Spleen (tissue), 11 donors: ENCODE measurements around the gene ADD2. TPM values are rescaled to one million over a fixed set of nuclear protein-coding genes. Genes with fewer than 3 reads are reported as not detected.

ENCODE experiments used
- DNase-seq: peaks from one replicate; pipeline ENCODE4 v3.0.0-alpha.2; 2020
- H3K27ac ChIP-seq, 8 donors: fragments of 200-600 bp; sonication (generic) in 7 of 8; 1 replicate in 4 of 8; 2 replicates in 4 of 8; pipeline versions ENCODE4 v1.5.0 to v1.8.0; 2016 to 2021; ENCODE audit warnings: inconsistent platforms in 4 of 8, mild to moderate bottlenecking in 4 of 8, moderate library complexity in 1 of 8
- H3K27me3 ChIP-seq, 7 donors: fragments of 200-600 bp; sonication (generic) in 6 of 7; replicated peaks in 1 of 7; 1 replicate in 4 of 7; 2 replicates in 3 of 7; pipeline versions ENCODE4 v1.5.0 to v1.8.0; 2016 to 2021; ENCODE audit warnings: inconsistent platforms in 3 of 7, mild to moderate bottlenecking in 1 of 7
- H3K36me3 ChIP-seq, 6 donors: fragments of 200-600 bp; sonication (generic) in 5 of 6; 1 replicate in 4 of 6; 2 replicates in 2 of 6; pipeline versions ENCODE4 v1.5.0 to v1.8.0; 2016 to 2021; ENCODE audit warnings: inconsistent platforms in 2 of 6
- H3K4me1 ChIP-seq, 6 donors: fragments of 200-600 bp; sonication (generic) in 5 of 6; 1 replicate in 3 of 6; 2 replicates in 3 of 6; pipeline versions ENCODE4 v1.5.0 to v1.8.0; 2016 to 2021; ENCODE audit warnings: inconsistent platforms in 3 of 6
- H3K4me3 ChIP-seq, 8 donors: fragments of 200-600 bp; sonication (generic) in 7 of 8; 1 replicate in 4 of 8; 2 replicates in 4 of 8; pipeline versions ENCODE4 v1.5.0 to v1.8.0; 2016 to 2021; ENCODE audit warnings: inconsistent platforms in 4 of 8, mild to moderate bottlenecking in 4 of 8, moderate library complexity in 2 of 8
- H3K9me3 ChIP-seq, 8 donors: fragments of 200-600 bp; sonication (generic) in 7 of 8; 1 replicate in 4 of 8; 2 replicates in 4 of 8; pipeline versions ENCODE4 v1.5.0 to v1.8.0; 2016 to 2021; ENCODE audit warnings: inconsistent platforms in 4 of 8
- CTCF ChIP-seq, 11 experiments: fragments of 200-600 bp in 7 of 11; fragments of 450-650 bp in 4 of 11; sonication (generic) in 4 of 11; IDR thresholded peaks in 8 of 11; conservative IDR thresholded peaks in 3 of 11; 1 replicate in 7 of 11; 2 replicates in 4 of 11; pipeline versions ENCODE4 v1.4.0 to v1.8.0; 2016 to 2021; ENCODE audit warnings: antibody characterized with exemption in 11 of 11, inconsistent platforms in 4 of 11, mild to moderate bottlenecking in 1 of 11
- POLR2A ChIP-seq, 3 donors: fragments of 450-650 bp; IDR thresholded peaks; one replicate each; pipeline ENCODE4 v1.5.1; 2017; ENCODE audit warnings: antibody characterized with exemption in 3 of 3, mild to moderate bottlenecking in 1 of 3
- POLR2AphosphoS5 ChIP-seq, 3 donors: sonication (generic); formaldehyde crosslinking; IDR thresholded peaks; one replicate each; pipeline ENCODE4 v1.5.1; 2017; ENCODE audit warnings: antibody characterized with exemption in 3 of 3
- WGBS, 5 donors: extraction: QIAGEN DNeasy Blood & Tissue Kit in 3 of 5; methylation state at CpG; one replicate each; pipeline versions ENCODE4 v1.1.5 to v1.1.7; 2013 to 2018; 5-methylcytosine and 5-hydroxymethylcytosine counted together
- intact Hi-C: fragments of 100-400 bp; cut with DNase I; formaldehyde crosslinking; loops from one replicate; pipeline ENCODE4 v1.15.0; 2023; ENCODE audit warnings: low total_unique reads
- polyA plus RNA-seq, 3 donors: library from polyadenylated mRNA; stranded (reverse); fragments of 200-250 nt; gene quantifications; one replicate each; pipeline ENCODE4 v1.2.1, GENCODE V29; 2013
- total RNA-seq, 7 donors: library from RNA; depleted of rRNA in 3 of 7; stranded (reverse); fragments of >200 nt in 3 of 7; fragmentation: NEBNext Ultra II Directional in 4 of 7; extraction: Animal tissue kit (Norgen Biotek cat#: 25700) in 4 of 7; gene quantifications; one replicate each; pipeline versions ENCODE4 v1.1.0 to v1.2.1, GENCODE V29; 2016 to 2021
- donor health status: healthy with polysubstance abuse.
- donor health status: DM: no; HTN: no; CAD: no; lungs with moderate emphysema.
- donor health status: DM: no; HTN: no; CAD: no.
- donor health status: Bipolar disorder and iron deficiency.
- donor health status: healthy.
- donor health status: DM: no; HTN: no; CAD: no.
- donor health status: DM: yes; HTN: yes; CAD: no.

The ADD2 gene
- total and polyA plus RNA-seq, 10 donors, result 0.47 to 7.1 (median 3.8) TPM

GRCh38 chr2:70719231-70719630 lies 48.8 kb downstream of the ADD2 start:
- Histone ChIP-seq H3K4me1 (no peaks in the 10 kb centered on the region), H3K9me3 (no peaks in the 10 kb centered on the region), H3K36me3 (no peaks in the 10 kb centered on the region), H3K4me3 (no peak overlapping the region), H3K27ac (no peak overlapping the region), H3K27me3 (no peaks in the 10 kb centered on the region)
- intact Hi-C loops, result no loop called here
- 58 to 97% (median 85%) methylated on average over 3 of the region's 3 CpGs for WGBS, 5 donors
- no peak for DNase-seq
- TF ChIP-seq CTCF (IDR thresholded peaks at IDR 0.05 in 8 of 11, conservative IDR thresholded peaks at IDR 0.05 in 3 of 11), result no peak
- no peak for TF ChIP-seq POLR2AphosphoS5 (IDR thresholded peaks at IDR 0.05)
- no peak for TF ChIP-seq POLR2A (IDR thresholded peaks at IDR 0.05)

- intact Hi-C loops, result no loop called here
- DNase-seq, result no peak
- Histone ChIP-seq H3K27ac (no peak overlapping the region), H3K27me3 (no peaks in the 10 kb centered on the region), H3K9me3 (no peaks in the 10 kb centered on the region), H3K4me3 (no peak overlapping the region), H3K36me3 (no peaks in the 10 kb centered on the region), H3K4me1 (no peaks in the 10 kb centered on the region)
- 82 to 85% (median 83%) methylated on average over 2 of the region's 2 CpGs for WGBS, 5 donors
- TF ChIP-seq CTCF (IDR thresholded peaks at IDR 0.05 in 8 of 11, conservative IDR thresholded peaks at IDR 0.05 in 3 of 11), result no peak
These were observed 49.3 kb downstream of the ADD2 start for GRCh38 chr2:70718736-70719135.

GRCh38 chr2:70718241-70718640 lies 49.8 kb downstream of the ADD2 start:
- no peaks in the 10 kb centered on the region for H3K9me3 ChIP-seq
- no peaks in the 10 kb centered on the region for H3K36me3 ChIP-seq
- no peak for DNase-seq
- no peaks in the 10 kb centered on the region for H3K4me1 ChIP-seq
- H3K27ac ChIP-seq, result no peak overlapping the region
- TF ChIP-seq POLR2A (IDR thresholded peaks at IDR 0.05) (no peak), POLR2AphosphoS5 (IDR thresholded peaks at IDR 0.05) (no peak), CTCF (IDR thresholded peaks at IDR 0.05 in 8 of 11, conservative IDR thresholded peaks at IDR 0.05 in 3 of 11) (no peak)
- no peaks in the 10 kb centered on the region for H3K27me3 ChIP-seq
- H3K4me3 ChIP-seq, result no peak overlapping the region
- intact Hi-C loops, result no loop called here
- 81 to 93% (median 86%) methylated on average over 2 of the region's 2 CpGs for WGBS, 5 donors

- Histone ChIP-seq H3K36me3 (no peaks in the 10 kb centered on the region), H3K27me3 (no peaks in the 10 kb centered on the region), H3K4me3 (no peak overlapping the region), H3K27ac (no peak overlapping the region), H3K4me1 (no peaks in the 10 kb centered on the region), H3K9me3 (no peaks in the 10 kb centered on the region)
- WGBS, 5 donors, result 83 to 91% (median 83%) methylated on average over 6 to 7 of the region's 7 CpGs
- intact Hi-C loops, result no loop called here
- DNase-seq, result no peak
- TF ChIP-seq POLR2A (IDR thresholded peaks at IDR 0.05) (no peak), POLR2AphosphoS5 (IDR thresholded peaks at IDR 0.05) (no peak)
These were observed 50.5 kb downstream of the ADD2 start for GRCh38 chr2:70717431-70718038.

GRCh38 chr2:70716951-70717350 lies 51.0 kb downstream of the ADD2 start:
- no peaks in the 10 kb centered on the region for H3K9me3 ChIP-seq
- H3K4me1 ChIP-seq, result no peaks in the 10 kb centered on the region
- intact Hi-C loops, result no loop called here
- H3K27me3 ChIP-seq, result no peaks in the 10 kb centered on the region
- no peaks in the 10 kb centered on the region for H3K36me3 ChIP-seq
- TF ChIP-seq CTCF (IDR thresholded peaks at IDR 0.05 in 8 of 11, conservative IDR thresholded peaks at IDR 0.05 in 3 of 11), result no peak
- TF ChIP-seq POLR2AphosphoS5 (IDR thresholded peaks at IDR 0.05), result no peak
- no peak for TF ChIP-seq POLR2A (IDR thresholded peaks at IDR 0.05)
- H3K27ac ChIP-seq, result no peak overlapping the region
- H3K4me3 ChIP-seq, result no peak overlapping the region
- WGBS, 5 donors, result 80 to 91% (median 84%) methylated on average over 3 of the region's 3 CpGs
- DNase-seq, result no peak
